ENCODE data around the gene TMEM132C.
"Not testable (repeated sequence)": the region's sequence is repeated elsewhere in the genome, so short reads cannot be mapped to it uniquely, and the experiment has no call there.

TMEM132C gene

DNA sequence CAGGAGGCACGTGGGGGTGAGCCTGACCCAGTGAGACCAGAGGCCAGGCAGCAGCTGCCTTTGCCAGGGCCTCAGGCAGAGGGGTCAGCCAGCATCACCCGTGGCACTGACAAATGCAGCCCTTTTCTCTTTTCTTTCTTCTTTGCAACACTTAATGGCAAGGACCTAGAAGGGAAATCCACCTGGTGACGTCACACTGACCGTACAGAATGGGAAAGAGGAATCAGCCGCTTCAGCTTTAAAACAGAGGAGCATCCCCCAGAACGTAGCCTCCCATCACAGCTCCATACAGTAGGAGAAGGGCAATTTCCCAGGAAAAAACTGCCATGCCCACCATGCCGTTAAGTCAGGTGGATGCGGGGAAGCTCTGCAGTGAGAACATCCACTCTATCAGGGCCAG, 328.6 kb downstream of the TMEM132C start:
- no peaks in the 10 kb centered on the region for H3K79me2 ChIP-seq (ENCODE audit: low read length)
- H4K20me1 ChIP-seq (ENCODE audit: insufficient read depth, low read length), result no peaks in the 10 kb centered on the region
- no peaks in the 10 kb centered on the region for H3K27me3 ChIP-seq (replicated peaks; ENCODE audit: insufficient read depth, low read length)
- no peak overlapping the region for H2AFZ ChIP-seq (ENCODE audit: low read length)
- no peaks in the 10 kb centered on the region for H3K9me3 ChIP-seq (replicated peaks; ENCODE audit: insufficient read depth, low read length)
- no peaks in the 10 kb centered on the region for H3F3A ChIP-seq (ENCODE audit: insufficient read depth, low read length)
- H3K36me3 ChIP-seq (replicated peaks; ENCODE audit: insufficient read depth, low read length), result no peaks in the 10 kb centered on the region
- no peak overlapping the region for H3K9ac ChIP-seq (ENCODE audit: low read length)
- no peak overlapping the region for H3K4me2 ChIP-seq (ENCODE audit: low read depth, low read length)
- no peak overlapping the region for H3K4me3 ChIP-seq (ENCODE audit: low read length)
- no peaks in the 10 kb centered on the region for H3K9me2 ChIP-seq (replicated peaks; ENCODE audit: insufficient read depth, low read length)
- H3K27ac ChIP-seq (ENCODE audit: low read length), result no peak overlapping the region
- TF ChIP-seq EZH2 (optimal IDR thresholded peaks at IDR 0.05; ENCODE audit: low read depth, low read length) (no peak), EZH2phosphoT487 (IDR thresholded peaks at IDR 0.05; ENCODE audit: low read length) (no peak)
- TF ChIP-seq, protein P1, sequence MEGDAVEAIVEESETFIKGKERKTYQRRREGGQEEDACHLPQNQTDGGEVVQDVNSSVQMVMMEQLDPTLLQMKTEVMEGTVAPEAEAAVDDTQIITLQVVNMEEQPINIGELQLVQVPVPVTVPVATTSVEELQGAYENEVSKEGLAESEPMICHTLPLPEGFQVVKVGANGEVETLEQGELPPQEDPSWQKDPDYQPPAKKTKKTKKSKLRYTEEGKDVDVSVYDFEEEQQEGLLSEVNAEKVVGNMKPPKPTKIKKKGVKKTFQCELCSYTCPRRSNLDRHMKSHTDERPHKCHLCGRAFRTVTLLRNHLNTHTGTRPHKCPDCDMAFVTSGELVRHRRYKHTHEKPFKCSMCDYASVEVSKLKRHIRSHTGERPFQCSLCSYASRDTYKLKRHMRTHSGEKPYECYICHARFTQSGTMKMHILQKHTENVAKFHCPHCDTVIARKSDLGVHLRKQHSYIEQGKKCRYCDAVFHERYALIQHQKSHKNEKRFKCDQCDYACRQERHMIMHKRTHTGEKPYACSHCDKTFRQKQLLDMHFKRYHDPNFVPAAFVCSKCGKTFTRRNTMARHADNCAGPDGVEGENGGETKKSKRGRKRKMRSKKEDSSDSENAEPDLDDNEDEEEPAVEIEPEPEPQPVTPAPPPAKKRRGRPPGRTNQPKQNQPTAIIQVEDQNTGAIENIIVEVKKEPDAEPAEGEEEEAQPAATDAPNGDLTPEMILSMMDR (IDR thresholded peaks at IDR 0.05; ENCODE audit: low read length), result no peak
- no peak for DNase-seq
- H3K4me1 ChIP-seq (ENCODE audit: low read length), result no peaks in the 10 kb centered on the region

DNA sequence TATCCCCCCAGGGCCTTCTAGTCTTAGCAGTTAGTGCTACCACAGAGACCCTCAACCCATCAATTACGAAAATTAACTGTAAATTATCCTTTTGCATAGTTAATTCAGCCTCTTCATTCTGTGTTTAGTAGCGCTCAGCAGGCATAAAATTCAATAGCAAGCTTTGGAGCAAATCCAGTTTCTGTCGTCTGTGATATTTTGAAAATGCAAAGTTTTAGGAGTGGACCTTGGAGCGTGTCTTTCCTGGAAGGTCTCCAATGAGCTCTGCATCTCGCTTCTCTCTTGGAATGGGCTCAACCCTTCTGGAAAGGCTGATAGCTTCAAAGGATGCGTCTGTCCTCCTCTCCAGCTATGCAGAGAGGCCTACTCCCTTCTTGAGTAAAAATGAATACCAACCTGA, 333.9 kb downstream of the TMEM132C start:
- Histone ChIP-seq H3K9ac (ENCODE audit: low read length) (no peak overlapping the region), H3K4me1 (ENCODE audit: low read length) (no peaks in the 10 kb centered on the region), H3K79me2 (ENCODE audit: low read length) (no peaks in the 10 kb centered on the region), H3K27me3 (replicated peaks; ENCODE audit: insufficient read depth, low read length) (no peaks in the 10 kb centered on the region), H2AFZ (ENCODE audit: low read length) (no peak overlapping the region), H3K9me2 (replicated peaks; ENCODE audit: insufficient read depth, low read length) (no peaks in the 10 kb centered on the region), H3K4me3 (ENCODE audit: low read length) (no peak overlapping the region), H4K20me1 (ENCODE audit: insufficient read depth, low read length) (no peaks in the 10 kb centered on the region), H3K4me2 (ENCODE audit: low read depth, low read length) (no peak overlapping the region), H3K27ac (ENCODE audit: low read length) (no peak overlapping the region), H3K9me3 (replicated peaks; ENCODE audit: insufficient read depth, low read length) (no peaks in the 10 kb centered on the region), H3F3A (ENCODE audit: insufficient read depth, low read length) (no peaks in the 10 kb centered on the region), H3K36me3 (replicated peaks; ENCODE audit: insufficient read depth, low read length) (no peaks in the 10 kb centered on the region)
- no peak for DNase-seq
- TF ChIP-seq, protein P1 (IDR thresholded peaks at IDR 0.05; ENCODE audit: low read length), result no peak
- no peak for TF ChIP-seq EZH2 (optimal IDR thresholded peaks at IDR 0.05; ENCODE audit: low read depth, low read length)
- no peak for TF ChIP-seq EZH2phosphoT487 (IDR thresholded peaks at IDR 0.05; ENCODE audit: low read length)

GRCh38 chr12:128603573-128604115, 336.7 kb downstream of the TMEM132C start:
- Histone ChIP-seq H3K36me3 (replicated peaks; ENCODE audit: insufficient read depth, low read length) (no peaks in the 10 kb centered on the region), H2AFZ (ENCODE audit: low read length) (no peak overlapping the region), H3K4me1 (ENCODE audit: low read length) (no peaks in the 10 kb centered on the region), H3K9ac (ENCODE audit: low read length) (no peak overlapping the region), H3K27me3 (replicated peaks; ENCODE audit: insufficient read depth, low read length) (no peaks in the 10 kb centered on the region), H3K4me2 (ENCODE audit: low read depth, low read length) (no peak overlapping the region), H3F3A (ENCODE audit: insufficient read depth, low read length) (no peaks in the 10 kb centered on the region), H4K20me1 (ENCODE audit: insufficient read depth, low read length) (no peaks in the 10 kb centered on the region), H3K4me3 (ENCODE audit: low read length) (no peak overlapping the region), H3K9me3 (replicated peaks; ENCODE audit: insufficient read depth, low read length) (no peaks in the 10 kb centered on the region), H3K9me2 (replicated peaks; ENCODE audit: insufficient read depth, low read length) (no peaks in the 10 kb centered on the region), H3K79me2 (ENCODE audit: low read length) (no peaks in the 10 kb centered on the region), H3K27ac (ENCODE audit: low read length) (no peak overlapping the region)
- TF ChIP-seq EZH2phosphoT487 (IDR thresholded peaks at IDR 0.05; ENCODE audit: low read length) (no peak), EZH2 (optimal IDR thresholded peaks at IDR 0.05; ENCODE audit: low read depth, low read length) (no peak)
- TF ChIP-seq, protein P1 (IDR thresholded peaks at IDR 0.05; ENCODE audit: low read length), result no peak
- no peak for DNase-seq

GRCh38 chr12:128604219-128604618, 337.2 kb downstream of the TMEM132C start:
- not testable (repeated sequence) for DNase-seq; H3K9ac ChIP-seq (ENCODE audit: low read length)

More at GRCh38 chr12:128604219-128604618, 337.2 kb downstream of the TMEM132C start:
- not testable (repeated sequence) for H3K27me3 ChIP-seq (replicated peaks; ENCODE audit: insufficient read depth, low read length); H4K20me1 ChIP-seq (ENCODE audit: insufficient read depth, low read length); H3K27ac ChIP-seq (ENCODE audit: low read length); H3K4me1 ChIP-seq (ENCODE audit: low read length); H3K79me2 ChIP-seq (ENCODE audit: low read length); H2AFZ ChIP-seq (ENCODE audit: low read length); H3K4me2 ChIP-seq (ENCODE audit: low read depth, low read length); H3F3A ChIP-seq (ENCODE audit: insufficient read depth, low read length); H3K9me2 ChIP-seq (replicated peaks; ENCODE audit: insufficient read depth, low read length); H3K36me3 ChIP-seq (replicated peaks; ENCODE audit: insufficient read depth, low read length); H3K4me3 ChIP-seq (ENCODE audit: low read length); H3K9me3 ChIP-seq (replicated peaks; ENCODE audit: insufficient read depth, low read length)

All from MM.1S (cell line).